ENCODE measurements around the gene DYNC1I2.

The DYNC1I2 gene

GRCh38 chr2:171785450-171785849 is 98.2 kb downstream of the DYNC1I2 start:
- no peak for DNase-seq (ENCODE audit: low read depth)

GRCh38 chr2:171787333-171788072 is 100.2 kb downstream of the DYNC1I2 start:
- DNase-seq (ENCODE audit: low read depth) = no peak

DNA sequence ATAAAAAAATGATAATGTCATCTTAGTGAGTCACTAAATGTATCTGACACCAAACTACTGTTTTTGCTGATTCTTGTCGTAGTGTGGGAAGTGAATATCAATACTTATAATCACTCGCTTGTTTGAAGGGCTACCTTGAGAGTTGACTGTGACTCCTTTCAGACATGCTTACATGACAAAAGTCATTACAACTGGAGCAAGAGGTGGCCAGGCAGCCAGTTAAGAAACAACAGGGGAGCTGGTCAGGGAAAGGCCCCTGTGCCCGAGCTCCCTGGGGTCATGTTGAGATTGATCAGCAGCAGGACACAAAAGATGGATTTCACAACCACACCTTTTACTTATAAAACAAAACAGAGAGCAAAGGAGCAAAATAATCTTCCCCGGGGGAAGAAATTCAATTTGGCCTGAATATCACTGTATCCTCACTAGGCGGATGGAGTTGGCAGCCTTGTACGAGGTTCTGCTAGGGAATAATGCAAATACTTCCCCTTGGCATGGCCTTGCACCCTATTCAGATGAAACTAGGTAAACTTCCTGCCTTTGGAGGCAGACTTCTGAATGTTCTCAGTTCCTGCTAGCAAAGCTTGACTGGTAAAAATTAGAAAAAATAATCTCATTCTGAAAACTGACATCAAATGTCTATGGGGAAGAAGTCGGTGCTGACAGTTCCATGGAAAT is 101.2 kb downstream of the DYNC1I2 start:
- no peak for DNase-seq (ENCODE audit: low read depth)

DNA sequence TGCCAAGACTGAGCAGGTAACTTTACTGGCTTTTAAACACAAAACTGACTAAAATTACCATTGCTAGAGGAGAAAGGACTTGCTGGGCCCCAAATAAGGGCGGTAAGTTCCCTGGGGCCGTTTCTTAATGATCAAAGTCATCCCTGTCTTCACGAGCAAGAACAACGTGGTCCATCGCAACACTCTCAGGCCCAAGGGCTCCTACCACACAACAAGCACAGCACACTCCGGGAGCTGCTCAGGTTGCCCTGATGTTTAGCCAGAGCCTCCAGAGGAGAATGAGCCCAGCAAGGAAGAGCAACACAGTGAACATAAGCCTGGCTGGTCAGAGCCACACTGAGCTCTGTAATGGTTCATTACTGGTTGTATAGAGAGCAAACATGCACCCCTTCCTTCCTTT is 102.7 kb downstream of the DYNC1I2 start:
- DNase-seq (ENCODE audit: low read depth) = no peak

DNA sequence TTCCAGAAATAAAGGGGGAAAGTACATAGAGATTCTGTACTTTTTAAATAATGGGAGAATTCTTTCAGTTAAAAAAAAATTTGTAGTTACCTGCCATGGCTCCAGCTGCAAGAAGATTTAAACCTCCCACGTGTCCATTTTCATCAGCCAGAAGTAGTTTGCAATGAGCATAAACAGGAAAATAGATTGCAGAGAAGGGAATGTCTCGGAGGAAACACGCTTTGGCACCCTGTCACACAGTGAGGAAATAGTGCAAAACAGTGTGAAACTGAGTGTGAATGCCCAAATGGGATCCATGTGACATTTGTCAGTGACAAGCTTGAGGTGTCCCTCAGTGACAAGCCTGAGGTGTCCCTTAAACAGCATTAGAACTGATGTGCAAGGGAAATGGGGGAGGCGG is 104.1 kb downstream of the DYNC1I2 start:
- DNase-seq (ENCODE audit: low read depth) = no peak

DNA sequence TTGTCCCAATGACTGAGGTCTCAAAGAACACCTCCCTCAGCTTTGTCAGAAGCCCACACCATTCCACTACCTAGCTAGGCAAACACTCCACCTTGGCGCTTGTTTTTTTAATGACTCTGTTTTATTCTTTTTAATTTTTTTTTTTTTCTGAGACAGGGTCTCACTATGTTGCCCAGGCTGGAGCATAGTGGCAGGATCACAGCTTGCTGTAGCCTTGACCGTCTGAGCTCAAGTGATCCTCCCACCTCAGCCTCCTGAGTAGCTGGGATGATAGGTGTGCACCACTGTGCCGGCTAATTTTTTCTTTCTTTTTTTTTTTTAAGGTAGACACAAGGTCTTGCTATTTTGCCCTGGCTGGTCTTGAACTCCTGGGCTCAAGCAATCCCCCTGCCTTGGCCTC is 104.9 kb downstream of the DYNC1I2 start:
- no peak for DNase-seq (ENCODE audit: low read depth)

DNA sequence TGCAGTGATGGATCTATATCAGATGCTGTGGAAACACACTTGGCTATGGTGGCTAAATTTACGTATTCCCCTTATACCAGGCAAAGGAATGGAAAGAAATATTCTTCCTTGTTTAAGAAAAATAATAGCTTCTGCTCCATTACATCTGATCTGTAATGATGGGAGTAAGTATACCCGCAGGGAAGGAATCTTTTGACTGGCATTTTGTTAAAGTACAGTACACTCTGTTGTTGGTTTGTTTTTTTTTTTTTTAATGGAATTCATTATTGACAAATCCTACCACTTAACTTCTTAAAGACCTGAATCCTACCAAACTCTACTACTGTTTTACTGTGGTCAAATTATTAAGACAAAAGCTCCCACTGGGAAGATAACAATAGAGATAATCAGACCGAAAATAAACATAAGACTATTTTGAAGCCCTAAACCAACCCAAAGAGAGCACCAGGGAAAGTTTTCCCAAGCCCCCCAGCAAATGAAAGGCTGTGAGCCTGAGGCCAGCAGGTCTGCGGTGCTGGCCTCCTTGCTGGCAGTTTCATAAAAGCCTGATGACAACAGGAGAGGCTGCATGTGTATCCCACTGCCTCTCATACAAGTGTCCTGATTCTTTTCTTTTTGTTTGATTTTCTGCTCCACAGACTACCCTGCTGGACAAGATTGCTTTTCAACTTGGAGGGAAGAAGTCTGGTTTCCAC is 105.8 kb downstream of the DYNC1I2 start:
- DNase-seq (ENCODE audit: low read depth) = no peak

GRCh38 chr2:171793691-171794678 is 106.7 kb downstream of the DYNC1I2 start:
- no peak for DNase-seq (ENCODE audit: low read depth)

GRCh38 chr2:171794918-171795317 is 107.6 kb downstream of the DYNC1I2 start:
- DNase-seq (ENCODE audit: low read depth) = no peak

Measured in stimulated activated CD8-positive, alpha-beta memory T cell treated with anti-CD3 and anti-CD28 coated beads, Interleukin-12 subunit alpha, Interleukin-12 subunit beta, amount 100 ng/mL, for 4 hours (primary cell).